Esophagus muscularis mucosa (tissue), 4 donors: ENCODE measurements around the gene NDUFS3. TPM values are rescaled to one million over a fixed set of nuclear protein-coding genes. Genes with fewer than 3 reads are reported as not detected.

ENCODE experiments used
- DNase-seq: peaks from one replicate; pipeline ENCODE4 v3.0.0-alpha.2; 2017; ENCODE audit errors: extremely low spot score
- H3K27ac ChIP-seq, 4 donors: fragments of 200-600 bp; sonication (generic); replicated peaks in 1 of 4; 1 replicate in 3 of 4; 2 replicates in 1 of 4; pipeline ENCODE4 v1.5.1; 2016 to 2019; ENCODE audit warnings: mild to moderate bottlenecking in 1 of 4
- H3K27me3 ChIP-seq, 4 donors: fragments of 200-600 bp; sonication (generic); one replicate each; pipeline versions ENCODE4 v1.5.1 to v1.6.0; 2016 to 2019
- H3K36me3 ChIP-seq, 4 donors: fragments of 200-600 bp; sonication (generic); one replicate each; pipeline ENCODE4 v1.5.1; 2016 to 2019
- H3K4me1 ChIP-seq, 4 donors: fragments of 200-600 bp; sonication (generic); one replicate each; pipeline ENCODE4 v1.5.1; 2016 to 2019
- H3K4me3 ChIP-seq, 4 donors: fragments of 200-600 bp; sonication (generic); 1 replicate in 2 of 4; 2 replicates in 2 of 4; pipeline ENCODE4 v1.5.1; 2016 to 2019; ENCODE audit warnings: mild to moderate bottlenecking in 4 of 4, moderate library complexity in 1 of 4
- H3K9me3 ChIP-seq, 4 donors: fragments of 200-600 bp; sonication (generic); 1 replicate in 3 of 4; 2 replicates in 1 of 4; pipeline ENCODE4 v1.5.1; 2016 to 2019
- CTCF ChIP-seq, 3 experiments: fragments of 200-600 bp in 2 of 3; fragments of 450-650 bp in 1 of 3; sonication (generic) in 2 of 3; IDR thresholded peaks; one replicate each; pipeline ENCODE4 v1.5.1; 2017 to 2019; ENCODE audit warnings: antibody characterized with exemption in 3 of 3, mild to moderate bottlenecking in 2 of 3, moderate library complexity in 1 of 3
- EP300 ChIP-seq: sonication (generic); formaldehyde crosslinking; IDR thresholded peaks from one replicate; pipeline ENCODE4 v1.6.1; 2017; ENCODE audit warnings: antibody characterized with exemption
- POLR2A ChIP-seq: fragments of 450-650 bp; IDR thresholded peaks from one replicate; pipeline ENCODE4 v1.6.1; 2017; ENCODE audit warnings: antibody characterized with exemption, moderate library complexity, mild to moderate bottlenecking, low read depth
- POLR2AphosphoS5 ChIP-seq, 2 donors: sonication (generic); formaldehyde crosslinking; IDR thresholded peaks; one replicate each; pipeline ENCODE4 v1.6.1; 2017; ENCODE audit warnings: antibody characterized with exemption in 2 of 2
- WGBS: methylation state at CpG from one replicate; pipeline ENCODE4 v1.1.5; 2018; 5-methylcytosine and 5-hydroxymethylcytosine counted together
- intact Hi-C: fragments of 100-400 bp; cut with DNase I; formaldehyde crosslinking; loops from one replicate; pipeline ENCODE4 v1.15.1; 2023
- total RNA-seq, 4 donors: library from RNA; depleted of rRNA; stranded (reverse); fragments of >200 nt; gene quantifications; one replicate each; pipeline versions ENCODE4 v1.1.0 to v1.2.1, GENCODE V29; 2016

NDUFS3 gene
- total RNA-seq, 4 donors from 2014 or later, result 53.5 to 76.7 (median 72.0) TPM

- Histone ChIP-seq H3K27me3 (no peaks in the 10 kb centered on the region), H3K9me3 (no peaks in the 10 kb centered on the region), H3K27ac (no peak overlapping the region), H3K4me3 (no peak overlapping the region), H3K36me3 (peaks cover 0 to 26% (median 8%) of the 10 kb centered on the region in 4 donors), H3K4me1 (peaks cover 0 to 27% (median 3%) of the 10 kb centered on the region in 4 donors)
- intact Hi-C loops, result no loop called here
- no peak for DNase-seq
- 77% methylated on average over 3 of the region's 3 CpGs for WGBS
- TF ChIP-seq POLR2A (no peak), POLR2AphosphoS5 (IDR thresholded peaks at IDR 0.05) (no peak), CTCF (IDR thresholded peaks at IDR 0.05) (no peak), EP300 (no peak)
Observed at GRCh38 chr11:47609675-47610074, 30.8 kb downstream of the NDUFS3 start.

GRCh38 chr11:47611348-47611794 lies 32.5 kb downstream of the NDUFS3 start:
- intact Hi-C loops, result no loop called here
- 64% methylated on average over 6 of the region's 6 CpGs for WGBS
- Histone ChIP-seq H3K4me1 (peaks cover 0 to 20% (median 3%) of the 10 kb centered on the region in 4 donors), H3K27me3 (no peaks in the 10 kb centered on the region), H3K27ac (no peak overlapping the region), H3K36me3 (peaks cover 0 to 31% (median 8%) of the 10 kb centered on the region in 4 donors), H3K9me3 (no peaks in the 10 kb centered on the region), H3K4me3 (no peak overlapping the region)
- no peak for DNase-seq
- TF ChIP-seq POLR2AphosphoS5 (IDR thresholded peaks at IDR 0.05), result no peak
- TF ChIP-seq EP300, result no peak
- TF ChIP-seq CTCF (IDR thresholded peaks at IDR 0.05), result no peak
- no peak for TF ChIP-seq POLR2A

GRCh38 chr11:47615249-47615648 lies 36.4 kb downstream of the NDUFS3 start:
- TF ChIP-seq POLR2A (no peak), EP300 (no peak), CTCF (IDR thresholded peaks at IDR 0.05) (no peak), POLR2AphosphoS5 (IDR thresholded peaks at IDR 0.05) (no peak)
- no peak for DNase-seq
- Histone ChIP-seq H3K27ac (no peak overlapping the region), H3K4me3 (no peak overlapping the region), H3K9me3 (no peaks in the 10 kb centered on the region), H3K4me1 (peaks cover 0 to 10% (median 8%) of the 10 kb centered on the region in 4 donors), H3K27me3 (no peaks in the 10 kb centered on the region), H3K36me3 (peaks cover 11 to 39% (median 33%) of the 10 kb centered on the region in 4 donors)
- intact Hi-C loops, result no loop called here

- TF ChIP-seq EP300, result no peak
- peak; percentile 39 to 60 (median 51) for TF ChIP-seq CTCF (IDR thresholded peaks at IDR 0.05)
- H3K9me3 ChIP-seq, result no peaks in the 10 kb centered on the region
- H3K4me3 ChIP-seq, result no peak overlapping the region
- no peak for DNase-seq
- 88% methylated on average over 10 of the region's 10 CpGs for WGBS
- peaks cover 0 to 10% (median 8%) of the 10 kb centered on the region in 4 donors for H3K4me1 ChIP-seq
- intact Hi-C loops, result no loop called here
- H3K36me3 ChIP-seq, result peaks cover 25 to 45% (median 42%) of the 10 kb centered on the region in 4 donors
- no peak overlapping the region for H3K27ac ChIP-seq
- no peaks in the 10 kb centered on the region for H3K27me3 ChIP-seq
Observed at GRCh38 chr11:47616726-47617416, 38.0 kb downstream of the NDUFS3 start.

- intact Hi-C loops, result no loop called here
- peaks cover 31 to 51% (median 47%) of the 10 kb centered on the region in 4 donors for H3K36me3 ChIP-seq
- TF ChIP-seq POLR2AphosphoS5 (IDR thresholded peaks at IDR 0.05), result no peak
- no peak for TF ChIP-seq EP300
- TF ChIP-seq POLR2A, result no peak
- no peak for TF ChIP-seq CTCF (IDR thresholded peaks at IDR 0.05)
- H3K27me3 ChIP-seq, result no peaks in the 10 kb centered on the region
- DNase-seq, result no peak
- no peak overlapping the region for H3K27ac ChIP-seq
- H3K4me3 ChIP-seq, result no peak overlapping the region
- peaks cover 0 to 10% (median 8%) of the 10 kb centered on the region in 4 donors for H3K4me1 ChIP-seq
- H3K9me3 ChIP-seq, result no peaks in the 10 kb centered on the region
- WGBS, result 38% methylated on average over 3 of the region's 3 CpGs
Observed at GRCh38 chr11:47617417-47617809, 38.5 kb downstream of the NDUFS3 start.
